ENCODE data around the gene DNAJC17.

Gene DNAJC17

DNA sequence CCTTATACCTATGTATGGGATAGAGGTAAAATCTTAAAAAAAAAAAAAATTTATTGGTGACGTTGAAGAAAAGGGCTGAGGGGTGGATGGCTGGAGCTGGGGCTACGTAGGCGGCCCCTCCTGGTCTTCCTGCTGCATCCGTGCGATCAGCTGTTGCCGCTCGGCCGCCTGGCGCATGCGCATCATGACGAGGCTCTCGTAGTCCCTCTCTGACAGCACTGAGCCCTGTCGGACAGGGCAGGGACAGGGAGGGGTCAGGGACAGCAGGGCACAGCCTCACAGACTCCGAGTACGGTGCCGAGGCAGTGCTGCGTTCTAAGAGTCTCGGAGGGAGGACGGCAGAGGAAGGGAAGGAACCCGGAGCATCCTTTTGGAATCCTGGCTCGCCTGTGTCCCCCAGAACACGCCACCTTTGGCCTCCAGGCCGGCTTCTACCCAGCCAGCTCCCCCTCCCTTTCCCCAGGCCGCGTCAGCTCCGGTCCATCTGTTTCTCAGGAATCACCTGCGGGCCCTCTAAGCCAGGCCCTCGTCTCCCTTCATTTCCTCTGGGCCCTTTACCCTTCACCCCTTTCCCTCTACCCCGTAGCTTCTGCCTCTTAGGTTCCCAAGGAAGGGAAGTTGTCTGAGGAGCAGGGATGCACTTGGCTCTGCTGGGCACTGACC, 39.3 kb downstream of the DNAJC17 start:
- DNase-seq (ENCODE audit: low read depth in 2 of 3, low spot score in 2 of 3) = no peak

DNA sequence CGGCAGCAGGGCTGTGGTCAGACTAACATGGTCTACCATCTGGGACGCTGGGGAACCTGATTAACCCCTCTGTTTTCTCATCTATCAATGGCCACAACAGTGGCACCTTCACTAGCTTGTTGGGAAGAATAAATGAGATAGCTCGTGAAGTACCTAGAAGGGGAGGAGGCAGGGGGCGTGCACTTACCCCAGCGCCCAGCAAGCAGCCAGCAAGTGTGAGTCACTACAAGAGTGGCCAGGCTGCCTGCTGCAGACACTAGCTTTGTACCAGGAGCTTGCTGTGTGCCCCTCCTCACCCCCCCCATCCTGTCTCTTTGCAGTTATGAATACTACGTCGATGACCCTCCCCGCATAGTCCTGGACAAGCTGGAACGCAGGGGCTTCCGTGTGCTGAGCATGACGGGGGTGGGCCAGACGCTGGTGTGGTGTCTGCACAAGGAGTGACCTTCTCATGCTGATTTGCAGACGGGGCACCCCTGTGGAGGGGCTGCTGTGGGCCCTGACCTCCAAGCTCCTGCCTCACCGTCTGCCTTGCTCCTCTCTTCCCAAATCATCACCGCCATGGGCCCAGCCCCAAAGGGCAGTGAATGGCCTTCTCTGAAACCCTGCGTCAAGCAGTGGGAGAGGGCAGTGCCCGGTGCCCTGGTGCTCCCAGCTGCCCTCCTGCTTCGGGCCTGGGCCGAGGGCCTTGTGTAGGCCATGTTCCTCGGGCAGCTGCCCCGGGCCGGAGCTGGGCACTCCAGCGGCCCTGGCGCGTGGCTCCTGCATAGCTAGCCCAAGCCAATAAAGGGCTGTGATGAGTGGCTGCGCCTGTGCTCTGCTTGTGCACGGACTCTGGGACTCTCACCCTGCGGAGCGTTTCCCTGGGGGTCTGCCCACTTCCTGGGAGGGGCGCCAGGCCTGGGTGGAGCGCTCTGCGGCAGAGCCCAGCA, 40.1 kb downstream of the DNAJC17 start:
- no peak for DNase-seq (ENCODE audit: low read depth in 2 of 3, low spot score in 2 of 3)

DNA sequence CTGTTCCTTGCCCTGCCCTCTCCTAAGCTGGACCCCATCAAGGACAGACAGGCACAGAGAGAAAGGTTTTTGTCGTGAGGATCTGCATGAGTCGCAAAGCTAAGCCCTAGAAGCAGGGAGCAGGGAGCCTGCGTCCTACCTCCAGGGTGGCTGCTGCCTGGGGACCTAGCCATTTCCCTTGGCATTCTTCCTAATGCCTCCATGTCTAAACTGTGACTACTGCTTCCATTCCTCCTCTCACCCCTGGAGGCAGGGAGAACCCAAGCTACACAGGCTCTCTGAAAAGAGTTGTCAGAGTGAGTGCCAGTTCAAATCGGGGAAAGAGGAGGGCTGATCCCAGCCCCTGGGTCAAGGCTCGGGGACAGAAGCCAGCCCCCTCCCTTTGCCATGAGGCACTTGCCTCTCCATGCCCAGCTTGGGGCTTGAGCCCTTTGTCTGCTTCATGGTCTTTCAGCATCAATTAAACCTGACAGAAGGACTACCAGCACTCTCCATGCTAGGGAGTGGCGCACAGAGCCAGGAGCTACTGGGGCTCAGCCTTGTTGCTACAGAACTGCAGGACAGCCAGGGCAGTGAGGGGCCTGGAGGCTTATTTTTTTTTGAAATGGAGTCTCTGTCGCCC, 41.0 kb downstream of the DNAJC17 start:
- DNase-seq (ENCODE audit: low read depth in 2 of 3, low spot score in 2 of 3) = no peak

DNA sequence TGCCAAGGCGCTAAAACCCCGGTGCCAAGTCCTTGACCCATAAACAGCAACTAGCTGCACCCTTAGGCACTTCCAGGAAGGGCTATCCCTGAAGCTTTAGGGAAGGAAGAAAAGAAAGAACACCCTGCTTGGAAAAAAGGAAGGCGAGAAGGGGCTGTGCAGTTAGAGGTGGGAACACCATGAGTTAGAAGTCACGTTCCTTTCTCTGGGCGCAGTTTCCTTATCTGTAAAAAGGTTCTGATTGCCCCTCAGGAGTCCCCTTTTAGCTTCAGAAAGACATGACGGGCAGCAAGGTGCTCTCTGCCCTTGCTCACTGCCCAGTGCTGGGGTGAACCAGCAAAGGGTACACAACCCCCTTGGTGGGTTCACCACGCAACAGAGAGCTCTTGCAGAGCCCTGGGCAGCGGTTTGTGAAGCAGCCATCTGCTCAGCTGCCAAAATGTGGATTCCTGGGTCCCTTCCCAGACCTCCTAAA, 42.6 kb downstream of the DNAJC17 start:
- DNase-seq (ENCODE audit: low read depth in 2 of 3, low spot score in 2 of 3) = no peak

DNA sequence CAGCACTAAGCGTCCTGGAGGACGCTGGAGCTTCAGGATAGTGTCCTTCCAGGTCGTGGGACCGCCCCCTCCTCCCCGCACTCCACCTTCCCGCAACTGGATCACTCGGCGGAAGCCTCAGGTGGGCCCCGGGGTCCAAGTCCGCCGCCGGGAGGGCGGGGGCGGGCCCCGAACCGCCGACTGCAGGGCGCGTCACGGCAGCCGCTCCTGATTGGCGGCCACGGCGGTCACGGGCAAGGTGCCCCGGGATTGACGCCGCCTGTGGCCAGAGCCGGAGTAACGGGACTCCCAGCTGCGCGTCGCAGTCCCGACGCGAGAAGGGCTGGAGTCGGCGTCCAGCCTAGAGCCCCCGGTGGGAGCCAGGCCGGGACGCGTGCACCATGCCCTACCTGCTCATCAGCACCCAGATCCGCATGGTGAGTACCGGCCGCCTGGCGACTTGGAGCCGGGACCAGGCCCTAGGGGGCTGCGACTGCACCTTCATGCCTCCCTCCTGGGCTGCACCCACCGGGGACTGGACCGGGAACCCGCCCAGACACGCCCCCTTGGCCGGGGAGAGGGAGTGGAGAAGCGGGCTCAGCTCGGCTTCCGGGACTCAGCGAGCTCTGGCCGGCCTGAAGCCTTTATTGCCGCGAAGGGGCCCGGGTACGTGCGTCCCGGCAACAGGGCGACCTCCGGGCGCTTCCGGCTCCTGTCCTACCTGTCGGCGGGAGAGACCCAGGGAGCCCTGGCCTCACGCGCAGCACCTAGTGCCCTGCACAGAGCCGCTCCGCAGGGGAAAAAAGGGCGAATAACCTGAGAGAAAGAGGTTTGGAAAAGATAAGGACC, 43.3 kb downstream of the DNAJC17 start, which contains the start of gene GCHFR:
Gene GCHFR, plus strand, starts transcription at position 268 of the 828 bp plus-strand sequence. Its CDS starts 113 bp downstream, at position 381.
- peak; percentile 40 to 46 (median 45) for DNase-seq (ENCODE audit: low read depth in 2 of 3, low spot score in 2 of 3)

DNA sequence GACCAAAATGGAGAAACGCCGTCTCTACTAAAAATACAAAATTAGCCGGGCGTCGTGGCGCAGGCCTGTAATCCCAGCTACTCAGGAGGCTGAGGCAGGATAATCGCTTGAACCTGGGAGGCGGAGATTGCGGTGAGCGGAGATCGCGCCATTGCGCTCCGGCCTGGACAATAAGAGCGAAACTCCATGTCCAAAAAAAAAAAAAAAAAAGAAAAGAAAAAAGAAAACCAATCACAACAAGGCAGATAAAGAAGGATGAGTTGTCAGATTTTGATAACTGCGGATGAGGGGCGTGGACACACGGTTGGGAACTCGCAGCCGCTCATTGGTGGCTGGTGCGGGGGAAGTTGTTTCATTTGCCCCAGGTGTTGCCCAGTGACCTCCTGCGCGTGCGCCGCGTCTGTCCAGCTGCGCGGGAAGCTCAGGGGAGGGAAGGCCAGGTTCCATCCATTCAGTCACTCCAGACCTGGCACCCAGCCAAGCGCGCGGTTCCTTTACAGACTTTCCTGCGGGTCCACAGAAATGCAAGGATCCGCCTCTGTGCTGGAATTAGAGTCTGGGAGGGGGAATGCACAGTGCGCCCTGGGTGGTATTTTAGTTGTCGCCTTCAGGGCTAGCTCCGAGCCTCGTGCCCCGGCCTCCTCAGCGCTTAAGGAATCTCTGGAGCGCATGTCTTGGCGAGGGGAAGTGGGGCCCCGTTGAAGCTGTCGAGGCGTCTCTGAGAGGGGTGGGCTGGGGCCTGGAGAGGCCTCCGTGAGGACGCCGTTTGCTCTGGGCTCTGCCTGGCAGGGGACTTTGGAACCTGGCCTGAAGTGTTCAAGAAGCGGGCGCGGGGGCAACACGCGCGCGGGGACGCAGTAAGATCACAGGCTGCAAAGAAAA, 44.1 kb downstream of the DNAJC17 start:
- DNase-seq (ENCODE audit: low read depth in 2 of 3, low spot score in 2 of 3) = peak in 2 of 3 experiments; percentile 13 to 31

DNA sequence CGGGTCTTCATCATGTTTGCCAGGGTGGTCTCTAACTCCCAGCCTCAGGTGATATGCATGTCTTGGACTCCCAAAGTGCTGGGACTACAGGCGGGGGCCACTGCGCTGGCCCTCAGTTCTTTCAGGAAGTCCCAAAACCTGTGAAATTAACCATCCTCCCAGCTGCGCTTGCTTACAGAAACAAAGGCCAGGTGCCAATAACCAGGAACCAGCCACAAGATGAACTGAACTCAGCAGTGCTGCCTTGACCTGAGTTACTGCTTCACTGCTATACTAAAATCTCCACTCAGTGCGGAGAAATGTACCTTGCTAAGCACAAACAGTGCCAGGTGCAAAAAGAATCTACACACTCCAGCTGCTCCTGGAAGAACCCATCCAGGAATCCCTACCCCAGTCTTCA, 47.3 kb downstream of the DNAJC17 start:
- no peak for DNase-seq (ENCODE audit: low read depth in 2 of 3, low spot score in 2 of 3)

DNA sequence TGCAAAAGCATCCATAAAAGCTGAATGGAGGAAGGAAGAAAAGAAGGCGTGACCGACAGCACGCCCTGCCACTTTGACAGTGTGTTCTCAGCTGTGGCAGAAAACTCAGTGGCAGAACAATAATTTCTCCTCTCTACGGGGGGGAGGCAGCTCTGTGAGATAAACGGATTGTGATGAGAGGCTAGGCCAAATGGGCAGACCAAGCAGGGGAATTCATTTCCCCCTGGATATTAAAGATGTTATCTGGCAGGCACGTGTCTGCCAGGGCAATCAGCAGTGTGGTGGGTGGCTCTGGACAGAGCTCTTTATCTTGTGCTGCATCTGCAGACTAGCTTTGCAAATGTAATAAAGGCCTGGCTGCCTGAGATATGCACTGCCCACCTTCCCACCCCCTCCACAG, 50.3 kb downstream of the DNAJC17 start:
- no peak for DNase-seq (ENCODE audit: low read depth in 2 of 3, low spot score in 2 of 3)

DNA sequence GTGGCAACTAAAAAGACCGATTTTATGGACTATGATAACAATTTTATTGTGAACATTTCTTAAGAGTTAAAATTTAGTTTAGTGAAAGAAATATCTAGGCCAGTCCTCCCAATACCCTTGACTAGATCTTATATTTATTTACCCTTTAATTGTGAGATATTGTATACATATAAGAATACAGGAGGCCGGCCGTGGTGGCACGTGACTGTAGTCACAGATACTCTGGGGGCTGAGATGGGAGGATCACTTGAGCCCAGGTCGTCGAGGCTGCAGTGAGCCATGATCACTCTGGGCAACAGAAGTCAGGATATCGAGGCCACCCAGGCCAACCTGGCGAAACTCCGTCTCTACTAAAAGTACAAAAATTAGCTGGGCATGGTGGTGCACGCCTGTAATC, 51.5 kb downstream of the DNAJC17 start:
- DNase-seq (ENCODE audit: low read depth in 2 of 3, low spot score in 2 of 3) = no peak

DNA sequence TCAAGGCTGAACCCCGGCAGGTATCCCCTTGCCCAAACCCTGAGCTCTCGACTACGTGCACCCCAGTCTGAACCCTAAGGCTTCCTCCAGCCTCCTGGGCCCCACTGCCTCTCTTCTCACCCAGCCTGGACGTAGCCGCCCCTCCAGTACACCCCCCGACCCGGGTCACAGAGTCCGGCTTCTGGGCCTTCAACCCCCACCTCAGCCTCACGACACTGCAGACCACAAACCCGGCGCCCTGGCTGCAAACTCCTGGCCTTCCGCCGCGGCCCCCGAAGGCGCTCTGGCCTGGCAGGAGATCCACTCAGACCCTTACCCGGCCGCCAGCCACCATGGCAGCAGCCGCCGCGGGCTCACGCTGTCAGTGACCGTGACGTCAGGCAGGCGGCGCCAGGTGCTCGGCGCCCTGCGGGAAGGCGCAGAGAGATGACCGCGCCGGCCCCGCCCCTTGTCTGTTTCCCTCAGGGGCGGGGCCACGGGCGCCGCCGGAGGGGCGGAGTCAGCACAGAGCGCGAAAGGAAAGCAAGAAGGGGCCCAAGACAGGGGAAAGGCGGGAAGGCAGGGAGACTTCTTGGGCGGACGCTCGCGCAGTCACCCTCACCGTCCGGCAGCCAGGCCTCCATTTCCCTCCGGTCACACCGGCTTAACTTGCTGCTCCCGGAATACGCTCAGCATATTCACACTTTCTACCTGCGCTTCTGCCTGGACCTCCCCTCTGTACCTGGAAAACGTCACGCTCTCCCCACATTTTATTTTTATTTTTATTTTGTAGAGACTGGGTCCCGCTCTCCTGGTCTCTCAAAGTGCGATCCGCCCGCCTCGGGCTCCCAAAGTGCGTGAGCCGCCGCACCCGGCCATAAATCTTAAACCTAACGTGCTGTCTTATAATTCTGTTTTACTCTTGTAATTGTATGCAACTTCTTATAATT, 52.1 kb downstream of the DNAJC17 start, which contains the start of gene RMDN3:
Gene RMDN3, minus strand, starts transcription at position 372 of the 929 bp plus-strand sequence. CDS start 471 bp downstream, outside the sequence.
- peak; percentile 81 to 91 (median 88) for DNase-seq (ENCODE audit: low read depth in 2 of 3, low spot score in 2 of 3)

DNA sequence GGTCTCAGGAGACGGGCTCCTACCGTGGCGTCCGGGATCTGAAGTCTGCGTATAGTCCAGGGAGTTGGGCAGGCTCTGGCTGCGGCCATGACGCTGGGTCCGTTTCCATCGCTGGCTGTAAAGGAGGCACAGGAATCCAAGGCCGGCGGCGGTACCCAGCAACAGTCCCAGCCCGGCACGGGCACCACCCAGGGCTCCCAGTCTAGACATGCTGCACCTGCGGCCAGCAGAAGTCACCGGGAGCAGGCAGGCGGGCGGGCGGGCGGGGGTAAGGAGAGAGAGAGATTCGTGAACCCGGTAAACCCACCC, 52.7 kb downstream of the DNAJC17 start:
- DNase-seq (ENCODE audit: low read depth in 2 of 3, low spot score in 2 of 3) = no peak

DNA sequence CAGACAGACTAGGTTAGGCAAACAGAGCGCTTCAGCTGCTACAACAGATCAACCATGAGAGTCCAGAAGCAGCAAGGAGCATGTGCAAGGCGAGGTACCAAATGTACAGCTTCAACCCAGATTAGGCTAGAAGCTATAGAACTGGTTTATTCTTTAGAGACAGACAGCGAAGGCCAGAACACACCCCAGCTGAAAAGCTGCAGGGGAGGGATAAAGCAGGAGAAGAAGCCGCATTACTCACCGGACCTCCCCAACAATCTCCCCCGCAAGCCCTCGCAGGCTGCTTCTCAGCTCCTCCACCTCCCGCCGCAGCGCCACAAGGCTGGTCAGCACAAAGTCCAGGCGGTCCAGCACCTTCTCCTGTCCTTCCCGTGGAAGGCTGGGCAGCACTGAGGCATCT, 55.5 kb downstream of the DNAJC17 start:
- no peak for DNase-seq (ENCODE audit: low read depth in 2 of 3, low spot score in 2 of 3)

DNA sequence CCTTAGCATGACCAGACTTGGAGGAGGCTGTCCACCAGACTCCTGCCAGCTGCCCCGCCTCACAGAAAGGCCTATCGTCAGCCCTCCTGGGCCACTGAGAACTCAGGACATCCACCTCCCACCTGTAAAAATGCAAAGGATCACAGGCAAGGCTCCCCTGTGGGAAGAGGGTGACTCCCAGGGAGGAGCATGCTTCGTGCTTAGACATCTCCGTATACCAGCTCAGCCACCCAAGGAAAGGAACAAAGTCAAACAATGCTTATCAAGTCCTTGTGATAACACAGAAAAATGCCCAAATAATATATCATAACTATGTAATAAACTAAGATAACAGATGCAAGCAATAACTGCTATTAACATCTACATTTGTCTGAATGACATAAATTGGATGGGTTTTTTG, 56.4 kb downstream of the DNAJC17 start:
- no peak for DNase-seq (ENCODE audit: low read depth in 2 of 3, low spot score in 2 of 3)

DNA sequence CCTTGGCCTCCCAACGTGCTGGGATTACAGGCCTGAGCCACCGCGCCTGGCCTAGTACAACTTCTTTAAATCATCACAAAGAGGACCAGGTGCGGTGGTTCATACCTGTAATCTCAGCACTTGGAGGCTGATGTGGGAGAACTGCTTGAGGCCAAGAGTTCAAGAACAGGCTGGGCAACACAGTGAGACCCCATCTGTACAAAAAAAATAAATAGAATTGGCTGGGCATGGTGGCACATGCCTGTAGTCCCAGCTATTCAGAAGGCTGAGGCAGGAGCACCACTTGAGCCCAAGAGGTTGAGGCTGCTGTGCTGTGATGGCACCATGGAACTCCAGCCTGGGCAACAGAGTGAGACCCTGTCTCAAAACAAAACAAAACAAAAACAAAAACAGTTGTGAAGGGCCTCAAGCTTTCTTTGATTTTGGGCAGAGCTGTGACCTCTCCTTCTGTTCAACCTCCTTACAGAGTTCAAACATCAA, 58.1 kb downstream of the DNAJC17 start:
- DNase-seq (ENCODE audit: low read depth in 2 of 3, low spot score in 2 of 3) = no peak

DNA sequence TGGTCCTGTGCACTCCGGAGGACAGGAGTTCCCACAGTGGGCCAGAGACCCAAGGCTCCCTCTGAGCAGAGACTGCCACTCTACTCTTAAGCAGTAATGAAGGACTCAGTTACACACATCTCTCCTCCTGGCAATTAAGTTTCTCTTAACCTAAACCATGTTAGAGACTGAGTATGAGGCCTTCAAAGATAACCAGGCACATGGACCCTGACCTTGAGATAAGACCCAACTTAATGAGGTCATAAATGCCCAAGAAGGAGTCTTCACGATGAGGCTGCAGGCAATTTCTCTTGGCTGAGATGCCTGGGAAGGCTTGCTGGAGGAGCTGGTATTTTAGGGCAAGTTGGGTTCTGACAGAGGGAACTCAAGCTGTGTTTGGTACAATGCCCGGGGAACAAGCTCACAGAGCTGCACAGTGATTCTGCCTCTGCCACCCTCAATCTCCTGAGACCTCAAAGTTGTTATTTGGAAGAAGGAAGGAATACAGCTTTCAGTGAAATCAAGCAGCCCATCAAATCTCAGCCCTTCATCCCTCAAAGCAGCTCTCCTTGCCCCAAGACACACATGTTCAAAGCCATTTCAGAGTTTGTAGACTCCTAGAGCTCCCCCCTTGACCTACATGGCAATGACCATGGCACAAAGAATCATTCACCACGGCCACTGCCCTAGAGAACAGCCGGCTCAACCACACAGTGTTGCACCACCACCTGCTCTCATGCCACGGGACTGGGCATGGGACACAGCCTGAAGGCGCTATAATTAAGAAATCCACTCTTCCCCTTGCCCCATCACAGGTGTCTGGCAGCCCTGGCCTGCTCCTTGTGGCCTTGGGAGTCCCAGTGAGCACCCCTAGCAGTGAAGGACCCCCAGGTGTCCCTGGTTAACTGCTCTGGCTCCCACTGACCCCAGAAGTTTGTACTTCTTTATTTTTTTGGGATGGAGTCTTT, 59.3 kb downstream of the DNAJC17 start:
- DNase-seq (ENCODE audit: low read depth in 2 of 3, low spot score in 2 of 3) = no peak

DNA sequence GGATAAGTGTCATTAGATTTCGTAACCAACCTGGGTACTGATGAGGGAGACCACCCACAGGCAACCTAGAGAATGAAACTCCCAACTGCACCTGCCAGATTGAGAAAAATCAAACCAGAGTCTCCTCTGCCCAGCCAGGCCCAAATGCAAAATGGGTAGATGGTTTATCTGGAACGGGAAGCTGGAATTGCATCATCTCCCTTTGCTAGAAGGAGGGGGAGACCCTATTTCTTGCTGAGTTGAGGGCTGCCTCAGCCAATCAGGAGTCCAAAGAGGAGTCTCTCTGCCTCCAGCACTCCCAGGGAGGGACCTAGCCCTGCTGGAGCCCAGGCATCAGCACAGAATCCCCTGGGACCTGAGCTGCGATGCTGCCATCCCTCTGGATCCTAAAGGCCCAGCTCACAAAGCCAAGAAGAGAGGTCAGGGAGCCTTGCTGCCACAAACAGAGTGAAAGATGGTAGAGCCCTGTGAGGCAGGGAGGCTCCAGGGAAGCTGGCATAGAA, 60.3 kb downstream of the DNAJC17 start:
- DNase-seq (ENCODE audit: low read depth in 2 of 3, low spot score in 2 of 3) = no peak

DNA sequence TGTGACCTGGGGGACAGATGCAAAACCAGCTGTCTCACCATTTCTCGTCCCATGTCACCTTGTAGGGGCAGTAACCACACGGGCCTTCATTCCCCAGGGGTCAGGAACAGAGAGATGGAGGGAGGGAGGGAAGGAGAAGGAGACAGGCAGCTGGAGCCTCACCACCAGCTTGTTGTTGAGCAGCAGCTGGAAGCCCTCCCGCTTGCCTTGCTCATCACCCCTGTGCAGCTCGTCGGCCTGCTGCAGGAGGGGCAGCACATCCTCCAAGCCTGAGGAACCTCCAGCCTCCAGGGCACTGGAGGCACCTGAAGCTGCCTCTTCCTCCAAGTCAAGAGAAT, 62.5 kb downstream of the DNAJC17 start:
- DNase-seq (ENCODE audit: low read depth in 2 of 3, low spot score in 2 of 3) = no peak

Measured in activated CD8-positive, alpha-beta memory T cell treated with anti-CD3 and anti-CD28 coated beads for 48 hours (primary cell).